CD14-positive monocyte (primary cell): ENCODE measurements around the gene RELN. TPM values are rescaled to one million over a fixed set of nuclear protein-coding genes. Genes with fewer than 3 reads are reported as not detected.

Experiments used
- DNase-seq, 3 donors: peaks; one replicate each; pipeline ENCODE4 v3.0.0-alpha.2; 2011 to 2022
- H2AFZ ChIP-seq: 2 replicates; pipeline ENCODE4 v1.6.0; 2012; ENCODE audit warnings: mild to moderate bottlenecking, low read depth, low read length, inconsistent platforms; ENCODE audit not compliant: insufficient read depth, poor library complexity, severe bottlenecking
- H3K27ac ChIP-seq, 2 donors: 1 replicate in 1 of 2; 2 replicates in 1 of 2; pipeline ENCODE4 v1.5.1; 2012 to 2013; ENCODE audit warnings: low read length in 2 of 2, control low read depth in 1 of 2, inconsistent platforms in 1 of 2, low read depth in 1 of 2, mild to moderate bottlenecking in 1 of 2
- H3K27me3 ChIP-seq, 2 donors: one replicate each; pipeline versions ENCODE4 v1.6.0 to v1.6.1; 2011 to 2013; ENCODE audit warnings: low read length in 2 of 2; ENCODE audit not compliant: control insufficient read depth in 2 of 2, insufficient read depth in 2 of 2
- H3K36me3 ChIP-seq, 2 donors: replicated peaks in 1 of 2; 1 replicate in 1 of 2; 2 replicates in 1 of 2; pipeline versions ENCODE4 v1.5.1 to v1.6.1; 2012 to 2013; ENCODE audit warnings: low read length in 2 of 2, control low read depth in 1 of 2, inconsistent platforms in 1 of 2, mild to moderate bottlenecking in 1 of 2; ENCODE audit not compliant: insufficient read depth in 2 of 2, control insufficient read depth in 1 of 2
- H3K4me1 ChIP-seq, 2 donors: 1 replicate in 1 of 2; 2 replicates in 1 of 2; pipeline versions ENCODE4 v1.5.1 to v1.6.1; 2012 to 2013; ENCODE audit warnings: low read length in 2 of 2, control low read depth in 1 of 2, inconsistent platforms in 1 of 2, mild to moderate bottlenecking in 1 of 2, moderate library complexity in 1 of 2; ENCODE audit not compliant: insufficient read depth in 2 of 2, control insufficient read depth in 1 of 2
- H3K4me2 ChIP-seq: replicated peaks from 2 replicates; pipeline ENCODE3; 2012; ENCODE audit warnings: low read length, moderate library complexity, mild to moderate bottlenecking; ENCODE audit not compliant: poor library complexity, severe bottlenecking; ENCODE audit errors: extremely low read depth
- H3K4me3 ChIP-seq, 3 experiments: fragments of 200-600 bp in 1 of 3; sonication (generic) in 1 of 3; replicated peaks in 1 of 3; 1 replicate in 2 of 3; 2 replicates in 1 of 3; pipeline ENCODE4 v1.5.1; 2011 to 2013; ENCODE audit warnings: low read length in 3 of 3, mild to moderate bottlenecking in 3 of 3, control low read depth in 2 of 3, low read depth in 2 of 3, inconsistent platforms in 1 of 3, moderate library complexity in 1 of 3
- H3K79me2 ChIP-seq: 2 replicates; pipeline ENCODE4 v1.6.0; 2012; ENCODE audit warnings: mild to moderate bottlenecking, control low read depth, inconsistent platforms, low read length, moderate library complexity; ENCODE audit not compliant: insufficient read depth
- H3K9ac ChIP-seq: 2 replicates; pipeline ENCODE4 v1.6.0; 2017; ENCODE audit warnings: low read length, mild to moderate bottlenecking; ENCODE audit not compliant: insufficient read depth, poor library complexity, severe bottlenecking
- H3K9me3 ChIP-seq, 2 donors: replicated peaks in 1 of 2; 1 replicate in 1 of 2; 2 replicates in 1 of 2; pipeline versions ENCODE4 v1.5.1 to v1.6.1; 2012 to 2013; ENCODE audit warnings: low read length in 2 of 2, control low read depth in 1 of 2; ENCODE audit not compliant: control insufficient read depth in 1 of 2, insufficient read depth in 1 of 2
- H4K20me1 ChIP-seq: 2 replicates; pipeline ENCODE4 v1.6.0; 2012; ENCODE audit warnings: mild to moderate bottlenecking, low read length, control low read depth, moderate library complexity; ENCODE audit not compliant: insufficient read depth
- H3K27ac Mint-ChIP-seq, 7 donors: one replicate each; pipeline ENCODE4 v1.8.0; 2020; ENCODE audit warnings: mild to moderate bottlenecking in 7 of 7, mixed read lengths in 7 of 7, moderate library complexity in 6 of 7, inconsistent platforms in 2 of 7
- H3K27me3 Mint-ChIP-seq, 3 donors: one replicate each; pipeline ENCODE4 v1.8.0; 2021 to 2022; ENCODE audit warnings: low read depth in 3 of 3, mild to moderate bottlenecking in 3 of 3, mixed read lengths in 3 of 3, moderate library complexity in 3 of 3, inconsistent platforms in 1 of 3
- H3K36me3 Mint-ChIP-seq, 2 donors: one replicate each; pipeline ENCODE4 v1.8.0; 2020; ENCODE audit warnings: mixed read lengths in 2 of 2, inconsistent platforms in 1 of 2, mild to moderate bottlenecking in 1 of 2
- H3K4me1 Mint-ChIP-seq: one replicate; pipeline ENCODE4 v1.8.0; 2020; ENCODE audit warnings: mild to moderate bottlenecking, mixed read lengths
- H3K4me3 Mint-ChIP-seq, 2 donors: one replicate each; pipeline ENCODE4 v1.8.0; 2020; ENCODE audit warnings: mild to moderate bottlenecking in 2 of 2, mixed read lengths in 2 of 2, moderate library complexity in 1 of 2
- H3K9me3 Mint-ChIP-seq, 7 donors: one replicate each; pipeline ENCODE4 v1.8.0; 2020 to 2022; ENCODE audit warnings: mixed read lengths in 7 of 7, mild to moderate bottlenecking in 6 of 7, moderate library complexity in 6 of 7, inconsistent platforms in 2 of 7
- WGBS: methylation state at CpG from one replicate; pipeline ENCODE4 v1.1.5; 2013; ENCODE audit warnings: missing lambda C conversion rate; ENCODE audit not compliant: insufficient coverage; 5-methylcytosine and 5-hydroxymethylcytosine counted together
- intact Hi-C, 2 donors: fragments of 100-400 bp; cut with micrococcal nuclease; formaldehyde crosslinking; loops; one replicate each; pipeline versions ENCODE4 v1.15.0 to v1.15.1; 2023
- polyA plus RNA-seq, 3 donors: library from polyadenylated mRNA; depleted of rRNA in 1 of 3; unstranded in 2 of 3; stranded (reverse) in 1 of 3; fragments of 300-500 nt in 2 of 3; fragments of >200 nt in 1 of 3; fragmentation: Illumina TruSeq in 2 of 3; gene quantifications; 1 replicate in 2 of 3; 2 replicates in 1 of 3; pipeline ENCODE4 v1.2.3, GENCODE V29; 2012 to 2021
- TF ChIP-seq, protein P1 (sequence below): fragments of 200-600 bp; IDR thresholded peaks from one replicate; pipeline ENCODE4 v1.8.0; 2022; ENCODE audit warnings: antibody characterized with exemption, mild to moderate bottlenecking

Gene RELN
- polyA plus RNA-seq, 3 donors, result not detected

DNA sequence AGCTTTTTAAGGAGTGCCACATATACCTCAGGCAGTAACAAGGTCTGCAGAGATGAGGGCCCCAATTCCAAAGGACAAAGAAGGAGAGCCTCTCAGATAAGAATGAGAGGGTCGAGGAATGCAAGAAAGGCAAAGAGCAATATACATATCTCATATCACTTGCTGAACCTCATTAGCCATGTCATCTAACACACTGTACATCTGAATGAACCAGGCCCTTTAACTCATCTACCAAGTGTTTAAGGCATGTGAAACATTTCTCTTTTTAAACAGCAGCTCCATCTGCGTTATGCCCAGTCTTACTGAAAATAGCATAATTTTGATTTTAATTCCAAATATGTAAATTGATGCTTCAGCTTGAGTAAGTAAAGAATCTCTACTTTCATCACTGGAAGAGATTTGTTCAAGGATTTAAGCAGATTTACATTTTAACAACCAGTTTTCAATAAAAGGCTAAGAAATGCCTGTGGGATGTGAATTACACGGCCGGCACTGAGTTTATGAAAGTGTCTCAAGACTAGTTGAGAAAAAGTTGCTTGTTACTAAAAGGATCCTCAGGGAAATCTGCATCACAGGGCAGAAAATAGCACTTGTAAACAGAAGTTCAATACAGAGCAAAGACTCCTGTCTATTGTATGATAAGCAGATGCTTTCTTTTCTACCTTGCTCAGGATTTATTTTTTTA, 419.7 kb downstream of the RELN start:
- Histone ChIP-seq H3K79me2 (no peaks in the 10 kb centered on the region), H3K27me3 (peaks cover 2% of the 10 kb centered on the region in 2 donors), H4K20me1 (no peaks in the 10 kb centered on the region), H3K4me3 (no peak overlapping the region), H3K36me3 (no peaks in the 10 kb centered on the region), H3K9me3 (no peaks in the 10 kb centered on the region), H3K4me2 (no peak overlapping the region), H3K4me1 (no peaks in the 10 kb centered on the region), H3K27ac (no peak overlapping the region), H2AFZ (no peak overlapping the region), H3K9ac (no peak overlapping the region)
- H3K4me3 Mint-ChIP-seq, result no peak overlapping the region
- H3K27ac Mint-ChIP-seq, result no peak overlapping the region
- H3K9me3 Mint-ChIP-seq, result no peaks in the 10 kb centered on the region
- intact Hi-C loops, result loop anchor here (10.0 kb wide), 1 partner anchor 1345 kb away; no protein-coding TSS in a partner anchor
- no peak for DNase-seq
- no peaks in the 10 kb centered on the region for H3K4me1 Mint-ChIP-seq
- whole genome bisulfite sequencing, result no CpG with 5 or more reads among the region's 4 CpGs
- H3K36me3 Mint-ChIP-seq, result no peaks in the 10 kb centered on the region
- H3K27me3 Mint-ChIP-seq, result peaks cover 0 to 5% (median 3%) of the 10 kb centered on the region in 3 donors
- TF ChIP-seq, protein P1, sequence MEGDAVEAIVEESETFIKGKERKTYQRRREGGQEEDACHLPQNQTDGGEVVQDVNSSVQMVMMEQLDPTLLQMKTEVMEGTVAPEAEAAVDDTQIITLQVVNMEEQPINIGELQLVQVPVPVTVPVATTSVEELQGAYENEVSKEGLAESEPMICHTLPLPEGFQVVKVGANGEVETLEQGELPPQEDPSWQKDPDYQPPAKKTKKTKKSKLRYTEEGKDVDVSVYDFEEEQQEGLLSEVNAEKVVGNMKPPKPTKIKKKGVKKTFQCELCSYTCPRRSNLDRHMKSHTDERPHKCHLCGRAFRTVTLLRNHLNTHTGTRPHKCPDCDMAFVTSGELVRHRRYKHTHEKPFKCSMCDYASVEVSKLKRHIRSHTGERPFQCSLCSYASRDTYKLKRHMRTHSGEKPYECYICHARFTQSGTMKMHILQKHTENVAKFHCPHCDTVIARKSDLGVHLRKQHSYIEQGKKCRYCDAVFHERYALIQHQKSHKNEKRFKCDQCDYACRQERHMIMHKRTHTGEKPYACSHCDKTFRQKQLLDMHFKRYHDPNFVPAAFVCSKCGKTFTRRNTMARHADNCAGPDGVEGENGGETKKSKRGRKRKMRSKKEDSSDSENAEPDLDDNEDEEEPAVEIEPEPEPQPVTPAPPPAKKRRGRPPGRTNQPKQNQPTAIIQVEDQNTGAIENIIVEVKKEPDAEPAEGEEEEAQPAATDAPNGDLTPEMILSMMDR, result no peak

DNA sequence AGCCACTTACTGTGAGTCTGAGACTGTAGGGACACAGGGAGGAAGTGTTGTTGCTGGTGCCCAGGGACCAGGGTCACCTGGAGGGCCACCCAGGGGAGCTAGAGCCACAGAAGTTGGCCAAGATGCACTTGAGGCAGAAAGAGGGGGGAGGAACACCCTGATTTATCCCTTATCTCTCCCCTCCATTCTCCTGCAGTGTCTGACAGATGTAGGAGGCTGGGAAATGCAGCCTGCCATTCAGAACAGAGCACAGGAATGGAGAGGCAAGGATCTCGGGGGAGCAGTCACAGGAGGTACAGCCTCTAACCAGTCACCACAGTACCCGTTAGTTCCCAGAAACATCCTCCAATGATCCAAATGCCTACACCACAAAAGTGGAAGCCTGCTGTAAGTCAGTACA, 425.0 kb downstream of the RELN start:
- Histone ChIP-seq H3K4me1 (no peaks in the 10 kb centered on the region), H3K79me2 (no peaks in the 10 kb centered on the region), H3K36me3 (no peaks in the 10 kb centered on the region), H3K27me3 (peaks cover 0 to 2% of the 10 kb centered on the region in 2 donors), H3K4me2 (no peak overlapping the region), H3K4me3 (no peak overlapping the region), H4K20me1 (no peaks in the 10 kb centered on the region), H3K27ac (no peak overlapping the region), H3K9ac (no peak overlapping the region), H2AFZ (no peak overlapping the region), H3K9me3 (no peaks in the 10 kb centered on the region)
- no peaks in the 10 kb centered on the region for H3K36me3 Mint-ChIP-seq
- intact Hi-C loops, result loop anchor here in 1 of 2 donors (10.0 kb wide), 1 partner anchor 1350 kb away; no protein-coding TSS in a partner anchor
- H3K27ac Mint-ChIP-seq, result no peak overlapping the region
- peaks cover 0 to 1% (median 0%) of the 10 kb centered on the region in 3 donors for H3K27me3 Mint-ChIP-seq
- H3K4me1 Mint-ChIP-seq, result no peaks in the 10 kb centered on the region
- H3K4me3 Mint-ChIP-seq, result no peak overlapping the region
- TF ChIP-seq, protein P1, result no peak
- no peak for DNase-seq
- 55% methylated on average over 2 of the region's 2 CpGs for WGBS
- no peaks in the 10 kb centered on the region for H3K9me3 Mint-ChIP-seq
